ENCODE measurements around the gene ZNF423. TPM values are rescaled to one million over a fixed set of nuclear protein-coding genes. Genes with fewer than 3 reads are reported as not detected.

Gene ZNF423
- total RNA-seq, 1 donor from 2014 or later: 0.69 TPM

DNA sequence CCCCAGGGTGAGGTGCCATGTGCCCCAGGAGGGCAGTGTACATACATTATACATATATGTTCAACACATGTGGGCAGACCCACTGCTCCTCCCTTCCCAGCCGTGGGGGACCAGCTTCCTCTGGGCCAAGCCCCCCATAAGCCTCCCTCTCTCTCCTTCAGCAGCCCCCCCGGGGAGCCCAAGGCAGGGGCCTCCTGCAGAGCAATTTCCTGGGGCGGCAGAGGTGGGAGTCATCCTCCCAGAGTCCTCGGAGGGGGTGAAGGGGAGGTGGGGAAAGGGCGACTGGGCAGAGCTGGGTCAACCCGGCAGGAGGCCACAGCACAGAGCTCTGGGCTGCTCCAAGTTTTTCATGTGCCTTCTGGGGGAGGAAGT lies 235.1 kb downstream of the ZNF423 start:
- DNase-seq (ENCODE audit: low read depth): no peak
- TF ChIP-seq, protein P1, sequence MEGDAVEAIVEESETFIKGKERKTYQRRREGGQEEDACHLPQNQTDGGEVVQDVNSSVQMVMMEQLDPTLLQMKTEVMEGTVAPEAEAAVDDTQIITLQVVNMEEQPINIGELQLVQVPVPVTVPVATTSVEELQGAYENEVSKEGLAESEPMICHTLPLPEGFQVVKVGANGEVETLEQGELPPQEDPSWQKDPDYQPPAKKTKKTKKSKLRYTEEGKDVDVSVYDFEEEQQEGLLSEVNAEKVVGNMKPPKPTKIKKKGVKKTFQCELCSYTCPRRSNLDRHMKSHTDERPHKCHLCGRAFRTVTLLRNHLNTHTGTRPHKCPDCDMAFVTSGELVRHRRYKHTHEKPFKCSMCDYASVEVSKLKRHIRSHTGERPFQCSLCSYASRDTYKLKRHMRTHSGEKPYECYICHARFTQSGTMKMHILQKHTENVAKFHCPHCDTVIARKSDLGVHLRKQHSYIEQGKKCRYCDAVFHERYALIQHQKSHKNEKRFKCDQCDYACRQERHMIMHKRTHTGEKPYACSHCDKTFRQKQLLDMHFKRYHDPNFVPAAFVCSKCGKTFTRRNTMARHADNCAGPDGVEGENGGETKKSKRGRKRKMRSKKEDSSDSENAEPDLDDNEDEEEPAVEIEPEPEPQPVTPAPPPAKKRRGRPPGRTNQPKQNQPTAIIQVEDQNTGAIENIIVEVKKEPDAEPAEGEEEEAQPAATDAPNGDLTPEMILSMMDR (conservative IDR thresholded peaks at IDR 0.05; ENCODE audit: low read depth, low read length): no peak
- no peak overlapping the region for H3K4me3 ChIP-seq (ENCODE audit: low read depth, low read length)

DNA sequence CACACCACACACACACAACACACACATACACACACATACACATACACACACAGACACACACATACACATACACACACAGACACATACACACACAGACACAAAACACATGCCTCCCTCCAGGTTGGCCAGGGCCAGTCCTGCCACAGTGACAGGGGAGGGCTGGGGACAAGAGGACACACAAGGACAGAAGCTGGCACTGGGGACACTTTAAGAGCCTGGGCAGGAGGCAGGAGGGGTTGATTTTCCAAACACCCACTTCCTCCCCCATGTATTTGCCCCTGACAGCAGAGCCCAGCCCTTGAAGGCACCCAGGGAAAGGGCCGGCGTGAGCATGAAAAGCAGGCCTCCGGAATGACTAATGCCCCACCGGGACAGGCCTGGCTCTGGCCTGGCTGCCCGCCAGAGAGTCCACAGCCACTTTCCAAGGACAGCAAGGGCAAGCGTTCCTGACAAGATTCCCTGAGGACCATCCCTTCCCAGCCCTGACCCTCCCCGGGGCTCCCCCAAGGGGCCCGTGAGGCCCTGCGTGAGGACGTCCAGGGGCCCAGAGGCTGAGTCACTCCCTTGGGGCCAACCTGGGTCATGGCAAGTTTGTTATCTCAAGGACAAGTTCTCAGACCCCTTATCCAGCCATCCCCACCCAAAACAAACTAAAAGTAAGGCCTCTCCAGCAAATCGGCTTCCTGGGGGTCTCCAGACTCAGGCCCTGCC lies 235.6 kb downstream of the ZNF423 start:
- H3K4me3 ChIP-seq (ENCODE audit: low read depth, low read length): no peak overlapping the region
- TF ChIP-seq, protein P1 (conservative IDR thresholded peaks at IDR 0.05; ENCODE audit: low read depth, low read length): no peak
- DNase-seq (ENCODE audit: low read depth): no peak

DNA sequence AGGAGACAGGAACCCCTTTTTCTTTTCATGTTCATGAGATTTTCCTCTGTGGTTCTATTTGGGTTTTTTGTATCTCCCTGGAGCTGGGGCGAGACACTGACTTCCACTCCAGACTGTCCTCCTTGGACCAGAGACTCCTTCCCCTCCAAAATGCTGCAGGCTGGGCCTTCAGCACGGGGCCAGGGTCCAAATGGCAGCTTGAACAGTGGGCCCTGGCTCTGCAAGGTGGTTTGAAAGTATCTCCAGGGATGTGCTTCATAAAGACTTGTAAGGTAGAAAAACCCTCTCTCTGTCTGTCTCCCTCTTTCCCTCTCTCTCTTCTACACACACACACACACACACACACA lies 236.1 kb downstream of the ZNF423 start:
- TF ChIP-seq, protein P1 (conservative IDR thresholded peaks at IDR 0.05; ENCODE audit: low read depth, low read length): no peak
- DNase-seq (ENCODE audit: low read depth): no peak

DNA sequence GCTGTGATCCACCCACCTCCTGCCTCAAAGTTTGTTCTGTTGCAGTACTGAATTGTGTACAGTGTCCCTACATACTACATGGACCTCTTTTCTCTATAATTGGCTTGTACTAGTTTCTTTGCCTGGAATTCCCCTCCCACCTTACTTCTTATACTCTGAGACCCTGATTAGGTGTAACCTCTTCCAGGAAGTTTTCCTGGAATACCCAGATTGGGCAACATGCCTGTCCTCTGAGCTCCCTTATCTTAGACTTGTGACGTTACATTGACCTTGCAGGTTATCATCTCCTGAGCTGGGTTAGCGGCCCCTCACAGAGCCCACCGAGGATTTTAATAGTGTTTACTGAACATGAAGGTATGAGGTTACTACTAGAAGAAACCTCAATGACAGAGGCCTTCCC lies 237.0 kb downstream of the ZNF423 start:
- no peak overlapping the region for H3K4me3 ChIP-seq (ENCODE audit: low read depth, low read length)
- TF ChIP-seq, protein P1 (conservative IDR thresholded peaks at IDR 0.05; ENCODE audit: low read depth, low read length): no peak
- no peak for DNase-seq (ENCODE audit: low read depth)

More for the DNA sequence above, 236.1 kb downstream of the ZNF423 start:
- no peak overlapping the region for H3K4me3 ChIP-seq (ENCODE audit: low read depth, low read length)

DNA sequence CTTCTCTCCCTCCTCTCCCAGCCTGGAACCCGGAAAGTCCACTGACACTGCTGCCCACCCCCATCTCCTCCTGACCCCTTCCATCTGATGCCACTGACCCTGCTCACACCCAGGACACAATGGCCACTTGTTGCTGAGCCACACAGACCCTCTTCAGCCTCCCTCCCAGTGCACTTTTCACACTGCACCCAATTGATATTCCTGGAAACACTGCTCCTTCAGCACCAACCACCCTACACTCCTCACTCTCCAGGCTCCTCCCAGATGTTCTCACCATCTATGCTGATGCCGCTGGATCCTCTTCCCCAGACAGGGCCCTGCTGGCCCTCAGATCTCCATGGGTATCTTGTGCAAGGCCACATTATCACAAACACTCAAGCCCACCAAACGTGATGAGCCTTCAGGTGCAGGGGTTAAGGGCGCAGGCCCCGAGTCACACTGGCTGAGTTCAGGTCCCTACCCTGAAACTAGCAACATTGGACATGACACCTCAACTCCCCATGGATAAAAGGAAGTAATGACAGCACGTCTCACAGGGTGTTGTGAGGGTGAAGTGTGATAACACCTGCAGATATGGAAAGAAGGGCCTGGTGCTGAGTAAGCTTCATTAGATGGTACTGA lies 238.1 kb downstream of the ZNF423 start:
- no peak for DNase-seq (ENCODE audit: low read depth)
- no peak overlapping the region for H3K4me3 ChIP-seq (ENCODE audit: low read depth, low read length)
- TF ChIP-seq, protein P1 (conservative IDR thresholded peaks at IDR 0.05; ENCODE audit: low read depth, low read length): no peak

DNA sequence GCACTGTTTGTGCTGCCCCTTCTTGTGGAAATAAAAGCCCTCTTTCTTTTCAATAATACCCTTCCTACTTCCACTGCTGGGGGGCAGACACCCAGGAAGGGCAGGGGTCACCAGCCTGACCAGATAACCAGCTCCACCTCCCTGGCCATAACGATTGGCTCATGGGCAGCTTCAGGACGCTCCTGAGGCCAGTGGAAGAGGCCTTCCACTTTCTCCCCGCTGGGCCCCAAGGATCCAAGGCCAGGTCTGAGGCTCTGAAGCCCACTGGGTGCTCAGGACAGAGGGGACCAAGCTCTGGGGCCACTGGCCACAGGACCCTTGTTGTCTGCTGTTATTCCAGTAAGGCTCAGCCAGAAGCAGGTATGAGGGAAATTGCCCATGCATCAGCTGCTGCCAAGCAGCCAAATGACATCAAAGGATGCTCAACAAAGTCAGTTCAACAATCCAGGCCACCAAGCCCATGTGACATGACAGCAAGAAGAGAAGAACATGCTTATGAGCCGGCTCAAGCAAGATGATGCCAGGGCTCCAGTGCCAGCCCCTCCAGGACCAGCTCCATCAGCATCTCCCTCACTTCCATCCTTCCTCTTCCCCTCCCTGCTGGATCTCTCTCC lies 238.8 kb downstream of the ZNF423 start:
- H3K4me3 ChIP-seq (ENCODE audit: low read depth, low read length): no peak overlapping the region

More for the DNA sequence above, 238.8 kb downstream of the ZNF423 start:
- TF ChIP-seq, protein P1 (conservative IDR thresholded peaks at IDR 0.05; ENCODE audit: low read depth, low read length): no peak
- no peak for DNase-seq (ENCODE audit: low read depth)
